ENCODE measurements around the gene SPINK8.

The SPINK8 gene

DNA sequence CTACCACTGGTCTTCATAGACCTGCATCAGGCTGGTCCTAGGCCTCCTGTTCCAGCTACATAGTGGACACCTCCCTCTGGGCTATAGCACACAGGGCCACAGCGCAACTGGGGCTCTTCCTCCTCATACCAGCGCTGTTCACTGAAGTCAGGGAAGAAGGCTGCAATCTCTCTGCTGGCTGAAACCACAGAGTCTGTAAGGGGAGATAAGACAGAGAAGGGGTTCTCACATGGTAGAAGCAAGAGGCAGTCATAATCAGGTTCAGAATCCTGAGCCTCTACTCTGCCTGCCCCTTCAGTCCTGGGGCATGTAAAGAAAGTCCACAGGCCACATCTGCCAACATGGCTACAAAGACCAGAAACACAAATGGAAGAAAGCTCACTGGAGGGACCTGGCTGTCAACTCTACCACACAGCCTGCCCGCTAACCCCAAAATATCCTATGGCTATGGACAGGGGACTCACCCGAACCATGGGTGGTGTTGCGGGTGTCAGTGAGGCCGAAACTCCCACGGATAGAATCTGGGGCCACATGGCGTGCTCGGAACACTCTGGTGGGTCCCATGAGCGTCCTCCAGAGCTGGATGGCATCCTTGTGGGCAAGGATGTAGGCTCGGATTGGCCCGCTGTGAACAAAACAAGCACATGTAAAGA lies 38.7 kb downstream of the SPINK8 start:
- POLR2A ChIA-PET (ENCODE audit: low non-redundant PET) = no interaction called here
- CTCF ChIA-PET = no interaction called here
- no peak overlapping the region for H3K27ac ChIP-seq
- no peak for TF ChIP-seq CTCF (conservative IDR thresholded peaks at IDR 0.05; ENCODE audit: low read depth)
- DNase-seq (ENCODE audit: low spot score) = no peak

DNA sequence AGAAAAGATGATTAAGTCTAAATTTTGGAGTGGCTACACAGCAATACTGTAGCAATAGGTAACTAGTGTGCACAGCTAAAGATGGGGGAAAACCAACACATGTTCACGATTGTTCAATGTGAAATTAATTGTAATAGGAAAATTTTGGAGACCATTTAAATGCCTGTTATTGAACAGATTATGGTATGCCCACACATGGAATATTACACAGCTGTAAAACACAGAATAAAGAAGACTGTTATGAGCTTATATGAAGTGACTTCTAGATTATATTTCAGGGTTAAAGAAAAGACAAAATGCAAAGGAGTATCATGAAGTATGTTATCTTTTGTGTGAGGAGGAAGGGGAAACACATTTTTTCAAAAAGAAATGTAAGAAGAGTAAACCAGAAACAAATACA lies 43.8 kb downstream of the SPINK8 start:
- DNase-seq (ENCODE audit: low spot score) = no peak
- H3K27ac ChIP-seq = no peak overlapping the region
- ChIA-PET POLR2A (ENCODE audit: low non-redundant PET) (no interaction called here), CTCF (interaction anchor here (0.6 kb wide), 1 partner anchor 10 kb away, joined by 3 read pairs; no protein-coding TSS in a partner anchor)
- TF ChIP-seq CTCF (conservative IDR thresholded peaks at IDR 0.05; ENCODE audit: low read depth) = no peak

GRCh38 chr3:48287034-48287433 lies 46.4 kb downstream of the SPINK8 start:
- ChIA-PET POLR2A (ENCODE audit: low non-redundant PET) (no interaction called here), CTCF (no interaction called here)
- no peak overlapping the region for H3K27ac ChIP-seq
- no peak for DNase-seq (ENCODE audit: low spot score)
- no peak for TF ChIP-seq CTCF (conservative IDR thresholded peaks at IDR 0.05; ENCODE audit: low read depth)

- no peak overlapping the region for H3K27ac ChIP-seq
- no peak for DNase-seq (ENCODE audit: low spot score)
- POLR2A ChIA-PET (ENCODE audit: low non-redundant PET) = no interaction called here
- CTCF ChIA-PET = no interaction called here
- TF ChIP-seq CTCF (conservative IDR thresholded peaks at IDR 0.05; ENCODE audit: low read depth) = no peak
These were observed 47.2 kb downstream of the SPINK8 start for GRCh38 chr3:48286308-48286707.

- ChIA-PET CTCF (no interaction called here), POLR2A (ENCODE audit: low non-redundant PET) (no interaction called here)
- TF ChIP-seq CTCF (conservative IDR thresholded peaks at IDR 0.05; ENCODE audit: low read depth) = no peak
- H3K27ac ChIP-seq = no peak overlapping the region
- no peak for DNase-seq (ENCODE audit: low spot score)
These were observed 47.8 kb downstream of the SPINK8 start for GRCh38 chr3:48285675-48286074.

DNA sequence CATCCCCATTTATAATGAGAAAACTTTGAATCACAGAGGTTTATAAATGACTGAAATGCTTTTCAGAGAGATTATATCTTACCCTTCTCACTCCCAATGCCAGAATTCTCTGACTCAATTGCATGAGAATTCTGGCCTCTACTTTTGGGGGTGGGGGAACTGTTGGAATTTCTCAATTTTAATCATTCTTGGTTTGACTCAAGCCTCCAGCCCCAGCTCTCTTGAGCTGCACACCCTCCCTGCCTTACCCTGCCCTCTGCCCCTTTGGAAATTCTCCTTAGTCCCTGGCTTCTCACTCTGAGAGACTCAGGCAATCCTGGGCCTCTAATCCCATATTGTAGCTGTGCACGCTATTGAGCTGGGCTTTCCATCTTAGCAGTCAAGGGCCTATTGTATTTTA lies 48.3 kb downstream of the SPINK8 start:
- DNase-seq (ENCODE audit: low spot score) = no peak
- ChIA-PET CTCF (no interaction called here), POLR2A (ENCODE audit: low non-redundant PET) (no interaction called here)

More for the DNA sequence above, 48.3 kb downstream of the SPINK8 start:
- TF ChIP-seq CTCF (conservative IDR thresholded peaks at IDR 0.05; ENCODE audit: low read depth) = no peak
- no peak overlapping the region for H3K27ac ChIP-seq
